PC-3 (cell line): ENCODE measurements around the gene LKAAEAR1. TPM values are rescaled to one million over a fixed set of nuclear protein-coding genes. Genes with fewer than 3 reads are reported as not detected.

ENCODE experiments used
- ATAC-seq: fragments of 200-7000 bp; cut with Tn5 transposase; 2 replicates; pipeline ENCODE4 v1.9.1; 2020; ENCODE audit warnings: mild to moderate bottlenecking, moderate library complexity
- Bru-seq: library from RNA; stranded (reverse); fragments of 400-500 nt; gene quantifications from one replicate; lab custom pipeline; 2021; lab: Mats Ljungman, UMichigan
- BruChase-seq, 2 experiments: library from RNA; stranded (reverse); fragments of 400-500 nt; gene quantifications; one replicate each; lab custom pipeline; 2021; lab: Mats Ljungman, UMichigan
- BruUV-seq: library from RNA; stranded (reverse); fragments of 400-500 nt; replicated peaks from 2 replicates; lab custom pipeline; 2021; lab: Mats Ljungman, UMichigan
- CTCF ChIA-PET: fragments of 300-600 bp; sonication (Branson Sonifier 250); formaldehyde crosslinking; loops from one replicate; lab custom pipeline; 2022; ENCODE audit warnings: antibody characterized with exemption; lab: Charles Lee
- POLR2A ChIA-PET: fragments of 300-600 bp; sonication (Branson Sonifier 250); formaldehyde crosslinking; loops from one replicate; lab custom pipeline; 2022; ENCODE audit warnings: antibody characterized with exemption; ENCODE audit not compliant: unreplicated experiment; lab: Charles Lee
- DNase-seq: peaks from one replicate; pipeline ENCODE4 v3.0.0-alpha.2; 2015
- H2AFZ ChIP-seq: fragments of 300-600 bp; sonication (generic); 2 replicates; pipeline ENCODE4 v1.6.0; 2016; ENCODE audit warnings: antibody characterized with exemption, low read length
- H3F3A ChIP-seq: fragments of 300-600 bp; sonication (generic); one replicate; pipeline ENCODE4 v1.6.0; 2017; ENCODE audit warnings: antibody characterized with exemption, low read length, control low read depth, mild to moderate bottlenecking; ENCODE audit not compliant: unreplicated experiment
- H3K27ac ChIP-seq: fragments of 300-600 bp; sonication (generic); 2 replicates; pipeline ENCODE4 v1.5.1; 2016; ENCODE audit warnings: mild to moderate bottlenecking, low read length
- H3K27me3 ChIP-seq: fragments of 300-600 bp; sonication (generic); 2 replicates; pipeline ENCODE4 v1.6.1; 2016; ENCODE audit warnings: low read length, mixed read lengths
- H3K36me3 ChIP-seq: fragments of 300-600 bp; sonication (generic); 2 replicates; pipeline ENCODE4 v1.6.1; 2016; ENCODE audit warnings: low read depth, mixed run types, low read length, mixed read lengths
- H3K4me1 ChIP-seq: fragments of 300-600 bp; sonication (generic); 2 replicates; pipeline ENCODE4 v1.5.1; 2016; ENCODE audit warnings: low read length; ENCODE audit not compliant: insufficient read depth
- H3K4me2 ChIP-seq: fragments of 300-600 bp; sonication (generic); 2 replicates; pipeline ENCODE4 v1.6.0; 2016; ENCODE audit warnings: low read length
- H3K4me3 ChIP-seq: fragments of 300-600 bp; sonication (generic); 2 replicates; pipeline ENCODE4 v1.5.1; 2016; ENCODE audit warnings: mild to moderate bottlenecking, low read length, mixed read lengths
- H3K79me2 ChIP-seq: fragments of 300-600 bp; sonication (generic); 2 replicates; pipeline ENCODE4 v1.6.1; 2017; ENCODE audit warnings: low read length, mixed read lengths
- H3K9ac ChIP-seq: fragments of 300-600 bp; sonication (generic); 2 replicates; pipeline ENCODE4 v1.6.0; 2016; ENCODE audit warnings: mild to moderate bottlenecking, low read length
- H3K9me2 ChIP-seq: fragments of 300-600 bp; sonication (generic); replicated peaks from 2 replicates; pipeline ENCODE4 v1.6.1; 2016; ENCODE audit warnings: mixed run types, low read length, mixed read lengths
- H3K9me3 ChIP-seq: fragments of 300-600 bp; sonication (generic); 2 replicates; pipeline ENCODE4 v1.6.1; 2016; ENCODE audit warnings: low read length, mixed read lengths
- H4K20me1 ChIP-seq: fragments of 300-600 bp; sonication (generic); 2 replicates; pipeline ENCODE4 v1.6.1; 2016; ENCODE audit warnings: low read length, mixed read lengths
- EZH2 ChIP-seq: fragments of 300-600 bp; sonication (generic); IDR thresholded peaks from one replicate; pipeline ENCODE4 v1.6.1; 2017; ENCODE audit warnings: antibody characterized with exemption, mild to moderate bottlenecking, low read length; ENCODE audit not compliant: unreplicated experiment
- EZH2phosphoT487 ChIP-seq: fragments of 300-600 bp; sonication (generic); IDR thresholded peaks from 2 replicates; pipeline ENCODE4 v1.6.1; 2018; ENCODE audit warnings: mild to moderate bottlenecking, antibody characterized with exemption, low read length, borderline replicate concordance
- intact Hi-C: fragments of 100-400 bp; cut with micrococcal nuclease; formaldehyde crosslinking; loops from 2 replicates; pipeline ENCODE4 v1.9.0; 2023
- long read RNA-seq: library from polyadenylated mRNA; unstranded; transcript quantifications from one replicate; pipeline ENCODE4 v2.0.0, GENCODE V29; 2021; ENCODE audit not compliant: unreplicated experiment
- total RNA-seq: library from RNA; depleted of rRNA; stranded (reverse); fragments of >200 nt; gene quantifications from 2 replicates; pipeline ENCODE4 v1.2.3, GENCODE V29; 2014; rRNA removed
- TF ChIP-seq, protein P1 (sequence below): fragments of 300-600 bp; sonication (generic); conservative IDR thresholded peaks from 2 replicates; pipeline ENCODE4 v1.5.1; 2017; ENCODE audit warnings: antibody characterized with exemption, low read depth, mild to moderate bottlenecking, low read length

The LKAAEAR1 gene, protein sequence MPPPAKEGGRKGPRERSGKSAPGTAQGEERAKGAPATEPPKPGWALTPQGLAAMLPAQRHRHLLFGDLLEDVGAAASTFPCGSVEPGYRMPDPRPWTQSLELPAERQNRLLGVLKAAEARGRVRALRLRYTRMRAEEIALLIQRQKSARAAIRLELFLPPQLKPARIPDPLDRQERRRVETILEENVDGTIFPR
- 0.98 and 1.1 TPM in 2 replicates for total RNA-seq
- Bru-seq, nascent RNA = not detected
- BruChase-seq, experiment 1, labeled RNA remaining after a 6-hour chase = not detected
- not detected for BruChase-seq, experiment 2, labeled RNA remaining after a 2-hour chase
- long read RNA-seq = 0 reads

- Histone ChIP-seq H3K36me3 (no peaks in the 10 kb centered on the region), H3F3A (no peaks in the 10 kb centered on the region), H3K9ac (peak within 1 kb of the TSS; percentile 51), H4K20me1 (no peaks in the 10 kb centered on the region), H3K27ac (no peak within 1 kb of the TSS), H3K27me3 (no peaks in the 10 kb centered on the region), H3K4me2 (peak within 1 kb of the TSS; percentile 99), H3K4me1 (peaks cover 19% of the 10 kb centered on the region), H3K9me3 (no peaks in the 10 kb centered on the region), H2AFZ (peak within 1 kb of the TSS; percentile 83), H3K4me3 (peak within 1 kb of the TSS; percentile 76), H3K79me2 (peaks cover 5% of the 10 kb centered on the region), H3K9me2 (no peaks in the 10 kb centered on the region)
- CTCF ChIA-PET = interaction anchor here (0.7 to 2.0 kb wide), 6 partner anchors 14 to 376 kb away, joined by 3 to 15 read pairs (median 4); partner anchors contain the start of genes ARFRP1 and ZGPAT
- intact Hi-C loops = loop anchor here (1.0 kb wide), 1 partner anchor 36 kb away; no protein-coding TSS in a partner anchor
- ATAC-seq = 0 out of 2 replicates have a peak, but pooled peaks have one; percentile 2
- POLR2A ChIA-PET = interaction anchor here (0.6 kb wide), 1 partner anchor 510 kb away, joined by 4 read pairs; the partner anchor contains the start of gene HELZ2
- TF ChIP-seq EZH2phosphoT487 = no peak
- TF ChIP-seq EZH2 = no peak
- TF ChIP-seq, protein P1, sequence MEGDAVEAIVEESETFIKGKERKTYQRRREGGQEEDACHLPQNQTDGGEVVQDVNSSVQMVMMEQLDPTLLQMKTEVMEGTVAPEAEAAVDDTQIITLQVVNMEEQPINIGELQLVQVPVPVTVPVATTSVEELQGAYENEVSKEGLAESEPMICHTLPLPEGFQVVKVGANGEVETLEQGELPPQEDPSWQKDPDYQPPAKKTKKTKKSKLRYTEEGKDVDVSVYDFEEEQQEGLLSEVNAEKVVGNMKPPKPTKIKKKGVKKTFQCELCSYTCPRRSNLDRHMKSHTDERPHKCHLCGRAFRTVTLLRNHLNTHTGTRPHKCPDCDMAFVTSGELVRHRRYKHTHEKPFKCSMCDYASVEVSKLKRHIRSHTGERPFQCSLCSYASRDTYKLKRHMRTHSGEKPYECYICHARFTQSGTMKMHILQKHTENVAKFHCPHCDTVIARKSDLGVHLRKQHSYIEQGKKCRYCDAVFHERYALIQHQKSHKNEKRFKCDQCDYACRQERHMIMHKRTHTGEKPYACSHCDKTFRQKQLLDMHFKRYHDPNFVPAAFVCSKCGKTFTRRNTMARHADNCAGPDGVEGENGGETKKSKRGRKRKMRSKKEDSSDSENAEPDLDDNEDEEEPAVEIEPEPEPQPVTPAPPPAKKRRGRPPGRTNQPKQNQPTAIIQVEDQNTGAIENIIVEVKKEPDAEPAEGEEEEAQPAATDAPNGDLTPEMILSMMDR = no peak
- BruUV-seq = no TSS peak
- no peak for DNase-seq
Measured at GRCh38 chr20:64083804-64084684, at the start of gene LKAAEAR1. Gene LKAAEAR1 (minus strand): TSS chr20:64084398. CDS start chr20:64084219, 179 bp downstream.

GRCh38 chr20:64131406-64131805, 47.2 kb upstream of the LKAAEAR1 start:
- POLR2A ChIA-PET = no interaction called here
- TF ChIP-seq EZH2phosphoT487 = no peak
- TF ChIP-seq, protein P1 = peak; percentile 64
- no peaks in the 10 kb centered on the region for H3K9me2 ChIP-seq
- no peaks in the 10 kb centered on the region for H4K20me1 ChIP-seq
- intact Hi-C loops = no loop called here
- H3K27me3 ChIP-seq = peaks cover 19% of the 10 kb centered on the region
- H3K79me2 ChIP-seq = no peaks in the 10 kb centered on the region
- no peak overlapping the region for H3K4me2 ChIP-seq
- no peaks in the 10 kb centered on the region for H3F3A ChIP-seq
- ATAC-seq = peak; percentile 100
- CTCF ChIA-PET = interaction anchor here (1.0 kb wide), 1 partner anchor 48 kb away, joined by 6 read pairs; no protein-coding TSS in a partner anchor
- no TSS peak for BruUV-seq
- H3K36me3 ChIP-seq = no peaks in the 10 kb centered on the region
- peak; percentile 69 for DNase-seq
- H3K27ac ChIP-seq = no peak overlapping the region
- H3K9ac ChIP-seq = no peak overlapping the region
- H3K4me3 ChIP-seq = no peak overlapping the region
- no peaks in the 10 kb centered on the region for H3K9me3 ChIP-seq
- H3K4me1 ChIP-seq = no peaks in the 10 kb centered on the region
- H2AFZ ChIP-seq = 0 out of 2 replicates have a peak overlapping the region, but pooled peaks have one; percentile 50
